ENCODE measurements around the gene PTDSS2. TPM values are rescaled to one million over a fixed set of nuclear protein-coding genes. Genes with fewer than 3 reads are reported as not detected.

PTDSS2 gene
- total RNA-seq, 1 donor from 2014 or later, result 50.4 TPM

- H3K27ac Mint-ChIP-seq, result no peak overlapping the region
- no peak for DNase-seq (ENCODE audit: low spot score, unreplicated experiment)
- peaks cover 9% of the 10 kb centered on the region for H3K4me1 Mint-ChIP-seq (ENCODE audit: low read depth)
- H3K27me3 Mint-ChIP-seq, result no peaks in the 10 kb centered on the region
- no peak for TF ChIP-seq CTCF (IDR thresholded peaks at IDR 0.05; ENCODE audit: unreplicated experiment)
- no peak overlapping the region for H3K4me3 Mint-ChIP-seq (ENCODE audit: low read depth)
- H3K9me3 Mint-ChIP-seq (ENCODE audit: low read depth), result no peaks in the 10 kb centered on the region
- peaks cover 4% of the 10 kb centered on the region for H3K36me3 Mint-ChIP-seq (ENCODE audit: insufficient read depth)
Measured at GRCh38 chr11:452203-452744, 2.2 kb downstream of the PTDSS2 start.

- TF ChIP-seq CTCF (IDR thresholded peaks at IDR 0.05; ENCODE audit: unreplicated experiment), result no peak
- no peak for DNase-seq (ENCODE audit: low spot score, unreplicated experiment)
- Mint-ChIP-seq H3K4me3 (ENCODE audit: low read depth) (no peak overlapping the region), H3K4me1 (ENCODE audit: low read depth) (peaks cover 9% of the 10 kb centered on the region), H3K27me3 (no peaks in the 10 kb centered on the region), H3K27ac (no peak overlapping the region), H3K9me3 (ENCODE audit: low read depth) (no peaks in the 10 kb centered on the region), H3K36me3 (ENCODE audit: insufficient read depth) (peaks cover 4% of the 10 kb centered on the region)
Measured at GRCh38 chr11:452916-453527, 2.9 kb downstream of the PTDSS2 start.

- H3K27ac Mint-ChIP-seq, result no peak overlapping the region
Measured at GRCh38 chr11:453564-453963, 3.5 kb downstream of the PTDSS2 start.

GRCh38 chr11:454043-454442, 4.0 kb downstream of the PTDSS2 start:
- no peak for DNase-seq (ENCODE audit: low spot score, unreplicated experiment)
- H3K4me1 Mint-ChIP-seq (ENCODE audit: low read depth), result peaks cover 8% of the 10 kb centered on the region
- no peaks in the 10 kb centered on the region for H3K27me3 Mint-ChIP-seq
- no peak overlapping the region for H3K27ac Mint-ChIP-seq
- TF ChIP-seq CTCF (IDR thresholded peaks at IDR 0.05; ENCODE audit: unreplicated experiment), result no peak
- H3K36me3 Mint-ChIP-seq (ENCODE audit: insufficient read depth), result peaks cover 4% of the 10 kb centered on the region
- H3K9me3 Mint-ChIP-seq (ENCODE audit: low read depth), result no peaks in the 10 kb centered on the region
- H3K4me3 Mint-ChIP-seq (ENCODE audit: low read depth), result no peak overlapping the region

More at GRCh38 chr11:453564-453963, 3.5 kb downstream of the PTDSS2 start:
- H3K4me3 Mint-ChIP-seq (ENCODE audit: low read depth), result no peak overlapping the region
- peaks cover 4% of the 10 kb centered on the region for H3K36me3 Mint-ChIP-seq (ENCODE audit: insufficient read depth)
- no peaks in the 10 kb centered on the region for H3K27me3 Mint-ChIP-seq
- no peak for TF ChIP-seq CTCF (IDR thresholded peaks at IDR 0.05; ENCODE audit: unreplicated experiment)
- DNase-seq (ENCODE audit: low spot score, unreplicated experiment), result no peak
- peaks cover 9% of the 10 kb centered on the region for H3K4me1 Mint-ChIP-seq (ENCODE audit: low read depth)
- no peaks in the 10 kb centered on the region for H3K9me3 Mint-ChIP-seq (ENCODE audit: low read depth)

- no peak overlapping the region for H3K27ac Mint-ChIP-seq
- H3K4me1 Mint-ChIP-seq (ENCODE audit: low read depth), result peaks cover 8% of the 10 kb centered on the region
- no peak overlapping the region for H3K4me3 Mint-ChIP-seq (ENCODE audit: low read depth)
- H3K36me3 Mint-ChIP-seq (ENCODE audit: insufficient read depth), result peaks cover 4% of the 10 kb centered on the region
- H3K27me3 Mint-ChIP-seq, result no peaks in the 10 kb centered on the region
- H3K9me3 Mint-ChIP-seq (ENCODE audit: low read depth), result no peaks in the 10 kb centered on the region
- no peak for TF ChIP-seq CTCF (IDR thresholded peaks at IDR 0.05; ENCODE audit: unreplicated experiment)
- DNase-seq (ENCODE audit: low spot score, unreplicated experiment), result no peak
Measured at GRCh38 chr11:454801-455565, 4.9 kb downstream of the PTDSS2 start.
